Activated naive CD8-positive, alpha-beta T cell treated with anti-CD3 and anti-CD28 coated beads, Interleukin-2, amount 50 U/mL, for 24 hours (primary cell): ENCODE measurements around the gene CPSF4L.

ENCODE experiments used
- ATAC-seq: fragments of 150-1000 bp; cut with Tn5 transposase; one replicate; pipeline ENCODE4 v1.10.0; 2021
- DNase-seq: peaks from one replicate; pipeline ENCODE4 v3.0.0; 2021
- H3K27ac Mint-ChIP-seq: one replicate; pipeline ENCODE4 v1.8.0; 2021; ENCODE audit warnings: mild to moderate bottlenecking, mixed read lengths
- H3K27me3 Mint-ChIP-seq: one replicate; pipeline ENCODE4 v1.8.0; 2021; ENCODE audit warnings: mixed read lengths
- H3K36me3 Mint-ChIP-seq: one replicate; pipeline ENCODE4 v1.8.0; 2021; ENCODE audit warnings: low read depth, mixed read lengths
- H3K4me1 Mint-ChIP-seq: one replicate; pipeline ENCODE4 v1.8.0; 2021; ENCODE audit warnings: mixed read lengths
- H3K4me3 Mint-ChIP-seq: one replicate; pipeline ENCODE4 v1.8.0; 2021; ENCODE audit warnings: mild to moderate bottlenecking, moderate library complexity, mixed read lengths
- H3K9me3 Mint-ChIP-seq: one replicate; pipeline ENCODE4 v1.8.0; 2021; ENCODE audit warnings: mixed read lengths

The CPSF4L gene

GRCh38 chr17:73283250-73283649, 21.6 kb upstream of the CPSF4L start:
- no peaks in the 10 kb centered on the region for H3K27me3 Mint-ChIP-seq
- ATAC-seq (no peak), DNase-seq (no peak)
- H3K27ac Mint-ChIP-seq, result no peak overlapping the region
- H3K36me3 Mint-ChIP-seq, result no peaks in the 10 kb centered on the region
- H3K4me3 Mint-ChIP-seq, result no peak overlapping the region
- no peaks in the 10 kb centered on the region for H3K9me3 Mint-ChIP-seq
- H3K4me1 Mint-ChIP-seq, result no peaks in the 10 kb centered on the region

- Mint-ChIP-seq H3K4me1 (no peaks in the 10 kb centered on the region), H3K27me3 (no peaks in the 10 kb centered on the region), H3K27ac (no peak overlapping the region), H3K36me3 (no peaks in the 10 kb centered on the region), H3K9me3 (no peaks in the 10 kb centered on the region), H3K4me3 (no peak overlapping the region)
- DNase-seq (no peak), ATAC-seq (no peak)
Measured at GRCh38 chr17:73282629-73283028, 20.9 kb upstream of the CPSF4L start.

- no peak overlapping the region for H3K27ac Mint-ChIP-seq
- H3K4me1 Mint-ChIP-seq, result no peaks in the 10 kb centered on the region
- H3K9me3 Mint-ChIP-seq, result no peaks in the 10 kb centered on the region
- no peak for DNase-seq
- H3K36me3 Mint-ChIP-seq, result no peaks in the 10 kb centered on the region
- H3K4me3 Mint-ChIP-seq, result no peak overlapping the region
- no peaks in the 10 kb centered on the region for H3K27me3 Mint-ChIP-seq
- ATAC-seq, result peak; percentile 58
Measured at GRCh38 chr17:73281928-73282327, 20.2 kb upstream of the CPSF4L start.

GRCh38 chr17:73280191-73280590, 18.5 kb upstream of the CPSF4L start:
- no peaks in the 10 kb centered on the region for H3K36me3 Mint-ChIP-seq
- H3K27ac Mint-ChIP-seq, result no peak overlapping the region
- no peak overlapping the region for H3K4me3 Mint-ChIP-seq
- no peaks in the 10 kb centered on the region for H3K27me3 Mint-ChIP-seq
- no peaks in the 10 kb centered on the region for H3K4me1 Mint-ChIP-seq
- no peaks in the 10 kb centered on the region for H3K9me3 Mint-ChIP-seq
- DNase-seq (no peak), ATAC-seq (no peak)

DNA sequence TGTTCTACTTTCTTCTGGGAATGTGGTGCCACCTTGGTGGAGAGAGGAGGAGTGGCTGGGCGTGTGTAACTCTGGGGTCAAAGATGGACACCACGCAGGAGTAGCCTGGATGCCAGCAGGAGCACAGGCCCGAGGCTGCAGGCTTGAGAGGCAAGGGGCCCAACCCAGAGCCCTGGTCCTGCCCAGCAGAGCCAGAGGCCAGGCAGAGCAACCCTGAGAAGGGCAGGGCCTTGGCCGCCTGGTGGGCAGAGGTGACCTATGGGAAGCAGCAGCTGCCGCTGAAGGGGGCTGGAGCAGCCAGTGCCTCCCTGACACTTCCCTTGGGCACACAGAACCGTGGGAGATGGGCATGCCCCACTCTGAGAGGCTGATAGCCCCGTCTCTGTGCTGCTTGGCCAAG, 18.0 kb upstream of the CPSF4L start:
- H3K27me3 Mint-ChIP-seq, result no peaks in the 10 kb centered on the region
- H3K27ac Mint-ChIP-seq, result no peak overlapping the region
- no peak for ATAC-seq
- H3K4me3 Mint-ChIP-seq, result no peak overlapping the region
- no peak for DNase-seq
- no peaks in the 10 kb centered on the region for H3K4me1 Mint-ChIP-seq
- H3K36me3 Mint-ChIP-seq, result no peaks in the 10 kb centered on the region
- no peaks in the 10 kb centered on the region for H3K9me3 Mint-ChIP-seq

DNA sequence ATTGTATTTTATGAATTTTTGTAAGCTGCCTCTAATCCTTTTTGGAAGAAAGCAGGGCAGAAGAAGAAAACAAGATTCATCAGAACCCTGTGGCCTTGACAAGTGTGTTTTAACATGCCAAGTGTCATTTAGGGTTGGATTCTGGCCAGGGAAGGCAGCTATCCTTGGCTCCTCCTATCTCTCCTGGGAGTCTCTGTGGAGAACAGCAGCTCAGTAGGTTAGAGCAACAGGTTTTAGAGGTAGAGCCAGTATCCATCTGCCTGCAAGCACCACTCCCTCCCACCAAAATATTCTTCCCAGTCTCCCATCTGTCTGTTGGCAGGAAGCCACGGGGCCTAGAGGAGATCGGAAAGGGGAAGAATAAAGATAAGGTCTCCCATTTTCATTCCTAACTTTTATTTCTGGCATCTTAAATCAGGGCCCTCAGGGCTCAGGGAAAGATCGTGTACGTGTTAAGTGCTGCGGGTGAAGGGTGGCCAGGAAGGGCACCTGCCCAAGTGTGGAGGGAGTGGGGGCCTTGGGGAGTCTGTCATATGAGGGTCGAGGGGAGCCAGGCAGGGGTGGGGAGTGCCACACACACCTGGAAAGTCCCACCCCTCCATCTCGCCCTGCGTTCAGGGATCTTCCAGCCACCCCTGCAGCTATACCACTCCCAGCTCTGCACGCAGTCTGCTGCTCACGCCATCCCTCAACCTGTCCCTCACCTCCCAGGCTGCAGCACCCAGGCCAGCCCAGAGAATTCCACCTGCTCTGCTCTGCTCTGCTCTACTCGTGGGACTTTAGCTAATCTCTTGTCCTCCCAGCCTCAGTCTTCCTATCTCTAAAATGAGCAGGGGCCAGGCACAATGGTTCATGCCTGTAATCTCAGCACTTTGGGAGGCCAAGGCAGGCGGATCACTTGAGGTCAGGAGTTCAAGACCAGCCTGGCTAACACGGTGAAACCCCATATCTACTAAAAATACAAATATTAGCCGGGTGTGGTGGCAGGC, 17.1 kb upstream of the CPSF4L start:
- Mint-ChIP-seq H3K27me3 (no peaks in the 10 kb centered on the region), H3K36me3 (no peaks in the 10 kb centered on the region), H3K27ac (no peak overlapping the region), H3K9me3 (no peaks in the 10 kb centered on the region), H3K4me3 (no peak overlapping the region), H3K4me1 (no peaks in the 10 kb centered on the region)
- no peak for ATAC-seq
- no peak for DNase-seq

DNA sequence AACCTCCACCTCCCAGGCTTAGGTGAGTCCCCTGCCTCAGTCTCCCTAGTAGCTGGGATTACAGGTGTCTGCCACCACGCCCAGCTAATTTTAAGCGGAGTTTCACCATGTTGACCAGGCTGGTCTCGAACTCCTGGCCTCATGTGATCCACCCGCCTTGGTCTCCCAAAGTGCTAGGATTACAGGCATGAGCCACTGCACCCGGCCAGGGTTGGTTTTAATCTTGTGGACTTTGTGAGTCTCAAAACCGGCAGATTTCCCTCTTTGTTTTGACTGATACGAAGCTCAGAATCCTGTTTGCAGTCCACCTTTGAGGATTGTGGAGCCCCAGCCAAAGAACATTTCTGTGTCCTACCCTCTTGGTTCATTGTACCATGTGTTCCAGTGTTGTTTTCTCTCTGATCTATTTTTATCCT, 16.4 kb upstream of the CPSF4L start:
- no peaks in the 10 kb centered on the region for H3K27me3 Mint-ChIP-seq
- no peaks in the 10 kb centered on the region for H3K4me1 Mint-ChIP-seq
- no peak for DNase-seq

GRCh38 chr17:73274490-73274889, 12.8 kb upstream of the CPSF4L start:
- ATAC-seq (no peak), DNase-seq (no peak)
- H3K4me1 Mint-ChIP-seq, result no peaks in the 10 kb centered on the region
- no peaks in the 10 kb centered on the region for H3K27me3 Mint-ChIP-seq
- no peaks in the 10 kb centered on the region for H3K9me3 Mint-ChIP-seq
- H3K4me3 Mint-ChIP-seq, result no peak overlapping the region
- no peak overlapping the region for H3K27ac Mint-ChIP-seq
- H3K36me3 Mint-ChIP-seq, result no peaks in the 10 kb centered on the region

More for the DNA sequence above, 16.4 kb upstream of the CPSF4L start:
- Mint-ChIP-seq H3K36me3 (no peaks in the 10 kb centered on the region), H3K9me3 (no peaks in the 10 kb centered on the region), H3K4me3 (no peak overlapping the region), H3K27ac (no peak overlapping the region)
- no peak for ATAC-seq

- ATAC-seq (no peak), DNase-seq (no peak)
- Mint-ChIP-seq H3K4me1 (no peaks in the 10 kb centered on the region), H3K27ac (no peak overlapping the region), H3K27me3 (no peaks in the 10 kb centered on the region), H3K36me3 (no peaks in the 10 kb centered on the region), H3K4me3 (no peak overlapping the region), H3K9me3 (no peaks in the 10 kb centered on the region)
Measured at GRCh38 chr17:73272906-73273218, 11.2 kb upstream of the CPSF4L start.

- Mint-ChIP-seq H3K27me3 (no peaks in the 10 kb centered on the region), H3K4me3 (no peak overlapping the region), H3K36me3 (no peaks in the 10 kb centered on the region), H3K4me1 (no peaks in the 10 kb centered on the region), H3K27ac (no peak overlapping the region), H3K9me3 (no peaks in the 10 kb centered on the region)
- no peak for ATAC-seq
- DNase-seq, result no peak
Measured at GRCh38 chr17:73271072-73271471, 9.4 kb upstream of the CPSF4L start.

DNA sequence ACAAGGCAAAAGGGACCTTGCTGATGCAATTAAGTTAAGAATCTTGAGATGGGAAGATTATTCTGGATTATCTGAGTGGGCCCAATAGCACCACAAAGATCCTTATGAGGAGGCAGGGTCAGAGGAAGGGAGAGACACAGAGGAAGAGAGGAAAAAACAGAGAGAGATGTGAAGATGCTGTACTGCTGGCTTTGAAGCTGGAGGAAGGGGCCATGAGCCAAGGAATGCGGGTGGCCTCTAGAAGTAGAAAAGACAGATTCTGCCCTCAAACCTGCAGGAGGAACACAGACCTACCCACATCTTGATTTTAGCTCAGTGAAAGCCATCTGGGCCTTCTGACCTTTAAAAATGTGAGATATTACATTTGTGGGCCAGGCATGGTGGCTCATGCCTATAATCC, 8.1 kb upstream of the CPSF4L start:
- Mint-ChIP-seq H3K4me1 (no peaks in the 10 kb centered on the region), H3K36me3 (no peaks in the 10 kb centered on the region), H3K4me3 (no peak overlapping the region), H3K27ac (no peak overlapping the region), H3K9me3 (no peaks in the 10 kb centered on the region), H3K27me3 (no peaks in the 10 kb centered on the region)
- DNase-seq (no peak), ATAC-seq (no peak)

GRCh38 chr17:73269329-73269615, 7.6 kb upstream of the CPSF4L start:
- Mint-ChIP-seq H3K4me3 (no peak overlapping the region), H3K4me1 (no peaks in the 10 kb centered on the region), H3K9me3 (no peaks in the 10 kb centered on the region), H3K36me3 (no peaks in the 10 kb centered on the region), H3K27ac (no peak overlapping the region), H3K27me3 (no peaks in the 10 kb centered on the region)
- DNase-seq (no peak), ATAC-seq (no peak)

GRCh38 chr17:73268582-73269328, 7.1 kb upstream of the CPSF4L start:
- Mint-ChIP-seq H3K27me3 (no peaks in the 10 kb centered on the region), H3K4me1 (no peaks in the 10 kb centered on the region), H3K36me3 (no peaks in the 10 kb centered on the region), H3K27ac (no peak overlapping the region), H3K9me3 (no peaks in the 10 kb centered on the region), H3K4me3 (no peak overlapping the region)
- DNase-seq (no peak), ATAC-seq (no peak)

DNA sequence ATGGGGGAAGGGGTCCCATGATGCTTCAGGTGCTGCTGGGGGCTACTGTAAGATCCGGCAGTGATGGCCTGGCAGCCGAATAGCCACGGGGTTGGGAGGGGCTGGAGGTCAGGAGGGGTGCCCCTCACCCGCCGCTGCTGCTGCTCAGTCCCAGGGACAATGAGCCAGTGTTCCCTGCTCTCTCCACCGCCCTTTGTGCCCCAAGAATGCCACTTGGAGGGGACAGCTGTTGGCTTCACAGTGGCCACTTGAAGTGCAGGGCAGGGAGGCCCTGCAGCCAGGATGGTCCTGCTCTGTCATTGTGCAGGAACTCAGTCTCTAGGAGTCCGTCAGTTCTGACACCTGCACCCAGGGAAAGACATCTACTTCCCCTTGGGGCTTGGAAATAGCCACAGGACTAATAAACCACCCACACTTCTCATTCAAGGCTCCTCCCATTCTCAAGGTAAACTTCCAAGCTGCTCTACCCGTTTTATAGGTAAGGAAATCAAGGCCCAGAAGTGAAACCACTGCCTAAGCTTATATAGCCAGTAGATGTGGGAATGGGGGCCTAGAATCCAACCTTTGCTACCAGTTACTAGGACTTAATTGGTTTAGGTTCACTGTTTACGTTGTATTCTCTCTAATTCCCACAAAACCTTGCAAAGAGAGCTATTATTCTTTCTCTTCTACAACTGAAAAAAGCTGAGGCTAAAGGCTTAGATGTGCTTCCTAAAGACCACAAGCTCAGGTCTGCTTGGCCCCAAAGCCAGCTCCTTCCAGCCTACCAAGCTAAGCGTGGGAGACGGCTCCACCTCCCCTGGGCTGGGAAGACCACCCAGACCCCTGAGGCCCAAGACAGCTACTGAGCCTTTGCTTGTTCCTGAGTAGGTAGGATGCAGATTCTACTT, 6.2 kb upstream of the CPSF4L start:
- no peaks in the 10 kb centered on the region for H3K4me1 Mint-ChIP-seq
- no peaks in the 10 kb centered on the region for H3K27me3 Mint-ChIP-seq
- DNase-seq (no peak), ATAC-seq (no peak)
- no peaks in the 10 kb centered on the region for H3K36me3 Mint-ChIP-seq
- no peak overlapping the region for H3K4me3 Mint-ChIP-seq
- H3K9me3 Mint-ChIP-seq, result no peaks in the 10 kb centered on the region
- H3K27ac Mint-ChIP-seq, result no peak overlapping the region

DNA sequence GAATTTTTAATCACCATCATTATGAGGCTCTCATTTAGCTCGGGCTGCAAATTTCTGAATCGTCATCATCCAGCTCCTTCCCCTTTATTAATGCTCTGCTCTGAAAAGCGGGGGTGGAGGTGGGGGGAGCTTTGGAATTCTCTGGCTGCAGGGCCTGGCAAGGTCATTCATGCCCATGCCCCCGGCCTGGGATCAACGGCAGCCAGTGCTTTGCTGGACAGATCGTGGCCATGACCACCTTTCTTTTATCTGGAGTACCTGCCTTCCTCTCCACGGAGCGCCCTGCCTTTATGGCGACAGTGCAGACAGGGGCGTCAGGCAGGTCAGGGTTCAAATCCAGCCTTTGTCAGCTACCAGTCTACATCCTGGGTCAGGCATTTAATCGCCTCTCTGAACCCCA, 5.1 kb upstream of the CPSF4L start:
- no peak for ATAC-seq
- Mint-ChIP-seq H3K4me3 (no peak overlapping the region), H3K36me3 (no peaks in the 10 kb centered on the region), H3K27me3 (no peaks in the 10 kb centered on the region), H3K27ac (no peak overlapping the region), H3K4me1 (no peaks in the 10 kb centered on the region), H3K9me3 (no peaks in the 10 kb centered on the region)
- no peak for DNase-seq
